HepG2 (cell line): ENCODE measurements around the gene CPOX. TPM values are rescaled to one million over a fixed set of nuclear protein-coding genes. Genes with fewer than 3 reads are reported as not detected.

ENCODE experiments used
- ATAC-seq: fragments of 200-7000 bp; cut with Tn5 transposase; 3 replicates; pipeline ENCODE4 v1.9.1; 2020; ENCODE audit warnings: mild to moderate bottlenecking, moderate library complexity
- BruUV-seq: library from RNA; stranded (reverse); fragments of 400-500 nt; replicated peaks from 2 replicates; lab custom pipeline; 2021; lab: Mats Ljungman, UMichigan
- CTCF ChIA-PET: fragments of 300-600 bp; formaldehyde crosslinking; extraction: SDS; loops from one replicate; lab custom pipeline; 2021; ENCODE audit warnings: low total read pairs, inconsistent platforms, low intra/inter-chr PET ratio; lab: Yijun Ruan, JAX
- POLR2A ChIA-PET: fragments of 350-600 bp; sonication (Branson Sonifier 250); formaldehyde crosslinking; loops from one replicate; lab custom pipeline; 2020; ENCODE audit warnings: antibody characterized with exemption, inconsistent platforms; lab: Yijun Ruan, JAX
- DNase-seq: peaks from one replicate; pipeline ENCODE4 v3.0.0-alpha.2; 2015; ENCODE audit warnings: low spot score
- FAIRE-seq: peaks from 3 replicates; lab custom pipeline; 2011; peaks lifted over from hg19 to GRCh38; lab: Jason Lieb, UNC
- H2AFZ ChIP-seq: one replicate; pipeline ENCODE4 v1.6.1; 2011; ENCODE audit warnings: low read length, inconsistent platforms
- H3K27ac ChIP-seq: fragments of 300-600 bp; 3 replicates; pipeline ENCODE4 v1.8.0; 2011; ENCODE audit warnings: mixed run types, mild to moderate bottlenecking, mixed read lengths, low read length, inconsistent platforms; ENCODE audit not compliant: insufficient read depth; ENCODE audit errors: extremely low read length
- H3K27me3 ChIP-seq, 2 experiments: fragments of 200-600 bp in 1 of 2; 2 replicates in 1 of 2; 3 replicates in 1 of 2; pipeline versions ENCODE4 v1.6.0 to v1.8.0; 2011; ENCODE audit warnings: low read length in 2 of 2, mild to moderate bottlenecking in 2 of 2, moderate library complexity in 2 of 2, inconsistent platforms in 1 of 2; ENCODE audit not compliant: insufficient read depth in 2 of 2, control insufficient read depth in 1 of 2
- H3K36me3 ChIP-seq, 2 experiments: fragments of 200-600 bp in 1 of 2; replicated peaks in 1 of 2; 2 replicates in 1 of 2; 3 replicates in 1 of 2; pipeline versions ENCODE4 v1.5.1 to v1.8.0; 2011; ENCODE audit warnings: low read length in 2 of 2, inconsistent platforms in 1 of 2; ENCODE audit not compliant: insufficient read depth in 2 of 2, control insufficient read depth in 1 of 2
- H3K4me1 ChIP-seq: 2 replicates; pipeline ENCODE4 v1.5.1; 2012; ENCODE audit warnings: low read length, inconsistent platforms; ENCODE audit not compliant: insufficient read depth
- H3K4me2 ChIP-seq: 2 replicates; pipeline ENCODE4 v1.6.0; 2011; ENCODE audit warnings: low read depth, low read length, inconsistent platforms
- H3K4me3 ChIP-seq, 3 experiments: fragments of 200-600 bp in 1 of 3; sonication (generic), shearing (Covaris generic) in 1 of 3; replicated peaks in 1 of 3; 2 replicates each; pipeline ENCODE4 v1.5.1; 2011 to 2016; ENCODE audit warnings: low read length in 3 of 3, inconsistent platforms in 2 of 3, low read depth in 2 of 3, mild to moderate bottlenecking in 2 of 3, control low read depth in 1 of 3, mixed read lengths in 1 of 3; ENCODE audit not compliant: insufficient read depth in 1 of 3
- H3K79me2 ChIP-seq: one replicate; pipeline ENCODE4 v1.6.1; 2011; ENCODE audit warnings: low read length, inconsistent platforms; ENCODE audit not compliant: insufficient read depth
- H3K9ac ChIP-seq: 2 replicates; pipeline ENCODE4 v1.6.0; 2011; ENCODE audit warnings: mild to moderate bottlenecking, low read depth, low read length, inconsistent platforms; ENCODE audit not compliant: insufficient read depth
- H3K9me3 ChIP-seq: 2 replicates; pipeline ENCODE4 v1.5.1; 2012; ENCODE audit warnings: mild to moderate bottlenecking, low read length
- H4K20me1 ChIP-seq: 2 replicates; pipeline ENCODE4 v1.6.0; 2011; ENCODE audit warnings: inconsistent platforms, mild to moderate bottlenecking, low read length, moderate library complexity; ENCODE audit not compliant: insufficient read depth
- ARNT2 ChIP-seq: sonication (generic); formaldehyde crosslinking; IDR thresholded peaks from 2 replicates; pipeline ENCODE4 v1.8.0; 2022; ENCODE audit warnings: mild to moderate bottlenecking, low read depth, missing genetic modification reagents, moderate library complexity
- ARNTL ChIP-seq: sonication (generic); formaldehyde crosslinking; IDR thresholded peaks from 2 replicates; pipeline ENCODE4 v1.4.0; 2020; ENCODE audit warnings: mild to moderate bottlenecking, missing genetic modification reagents
- CHCHD3 ChIP-seq: sonication (generic); formaldehyde crosslinking; IDR thresholded peaks from 2 replicates; pipeline ENCODE4 v1.8.0; 2022; ENCODE audit warnings: mild to moderate bottlenecking, missing genetic modification reagents, moderate library complexity
- DNMT1 ChIP-seq: sonication (generic); formaldehyde crosslinking; IDR thresholded peaks from 2 replicates; pipeline ENCODE4 v1.5.1; 2020; ENCODE audit warnings: mild to moderate bottlenecking, missing genetic modification reagents
- ETV6 ChIP-seq: sonication (generic); formaldehyde crosslinking; conservative IDR thresholded peaks from 2 replicates; pipeline ENCODE4 v1.4.0; 2020; ENCODE audit warnings: missing genetic modification reagents
- FOXO4 ChIP-seq: sonication (generic); formaldehyde crosslinking; conservative IDR thresholded peaks from 2 replicates; pipeline ENCODE4 v1.8.1; 2023; ENCODE audit warnings: missing genetic modification reagents
- GATA4 ChIP-seq: sonication (generic); IDR thresholded peaks from 2 replicates; pipeline ENCODE4 v1.6.1; 2016; ENCODE audit warnings: antibody characterized with exemption, low read depth, borderline replicate concordance
- NFE2L1 ChIP-seq: sonication (generic); formaldehyde crosslinking; IDR thresholded peaks from 2 replicates; pipeline ENCODE4 v1.4.0; 2020; ENCODE audit warnings: missing genetic modification reagents, mild to moderate bottlenecking, borderline replicate concordance
- PHF5A ChIP-seq: IDR thresholded peaks from one replicate; pipeline ENCODE4 v1.6.1; 2018; ENCODE audit warnings: low read depth, missing genetic modification reagents; ENCODE audit not compliant: unreplicated experiment
- SMARCC2 ChIP-seq: fragments of 450-650 bp; IDR thresholded peaks from 2 replicates; pipeline ENCODE4 v1.6.1; 2017; ENCODE audit warnings: antibody characterized with exemption, mild to moderate bottlenecking
- SOX13 ChIP-seq, 3 experiments: fragments of 450-650 bp in 1 of 3; sonication (generic) in 1 of 3; formaldehyde crosslinking in 1 of 3; IDR thresholded peaks in 2 of 3; conservative IDR thresholded peaks in 1 of 3; 2 replicates each; pipeline versions ENCODE4 v1.5.0 to v1.6.1; 2016 to 2020; ENCODE audit warnings: antibody characterized with exemption in 1 of 3, mild to moderate bottlenecking in 1 of 3, missing compliant biosample characterization in 1 of 3, missing genetic modification reagents in 1 of 3, moderate library complexity in 1 of 3
- SP140L ChIP-seq: sonication (generic); formaldehyde crosslinking; IDR thresholded peaks from 2 replicates; pipeline ENCODE4 v1.4.0; 2020; ENCODE audit warnings: missing genetic modification reagents, borderline replicate concordance
- ZBTB14 ChIP-seq: sonication (generic); formaldehyde crosslinking; IDR thresholded peaks from 2 replicates; pipeline ENCODE4 v1.4.0; 2020; ENCODE audit warnings: missing genetic modification reagents
- ZNF232 ChIP-seq: sonication (generic); formaldehyde crosslinking; IDR thresholded peaks from 2 replicates; pipeline ENCODE4 v1.4.0; 2020; ENCODE audit warnings: missing genetic modification reagents, borderline replicate concordance
- ZUFSP ChIP-seq: sonication (generic); formaldehyde crosslinking; IDR thresholded peaks from 2 replicates; pipeline ENCODE4 v1.9.0; 2021; ENCODE audit warnings: missing genetic modification reagents, mild to moderate bottlenecking, borderline replicate concordance
- WGBS: methylation state at CpG from one replicate; pipeline ENCODE4 v1.1.6; 2017; ENCODE audit warnings: low lambda C conversion rate; 5-methylcytosine and 5-hydroxymethylcytosine counted together
- in situ Hi-C: cut with HindIII; loops from 2 replicates; pipeline ENCODE4 v1.10.0; 2017; ENCODE audit warnings: low pct_unique_long_range_greater_than_20kb; ENCODE audit not compliant: extremely low pct_ligation_motif_present
- intact Hi-C: fragments of 100-400 bp; cut with micrococcal nuclease; formaldehyde crosslinking; loops from one replicate; pipeline ENCODE4 v1.10.0; 2022; ENCODE audit not compliant: unreplicated experiment
- polyA plus RNA-seq, 8 experiments: library from polyadenylated mRNA; depleted of rRNA in 3 of 8; stranded (reverse) in 7 of 8; unstranded in 1 of 8; fragments of >200 nt; fragmentation: Illumina TruSeq in 4 of 8; extraction: Trizol in 4 of 8; gene quantifications; 2 replicates each; pipeline versions ENCODE4 v1.2.1 to v1.2.3, GENCODE V29; 2011 to 2016; ENCODE audit warnings: low read depth in 4 of 8, missing spikeins in 1 of 8, mixed read lengths in 1 of 8; ENCODE audit not compliant: insufficient read depth in 1 of 8
- total RNA-seq, 5 experiments: library from RNA; depleted of rRNA; stranded (reverse); fragments of >200 nt; fragmentation: Illumina TruSeq; extraction: Trizol; gene quantifications; 2 replicates each; pipeline ENCODE4 v1.2.3, GENCODE V29; 2016; ENCODE audit warnings: low read depth in 1 of 5

The CPOX gene
- total and polyA plus RNA-seq, 2 of the 13 experiments (the other 11 are each of a cell fraction or from before 2014, with no cell fraction given): 34.2 to 37.2 TPM

GRCh38 chr3:98623572-98624280 lies 30.3 kb upstream of the CPOX start:
- BruUV-seq: no TSS peak

More at GRCh38 chr3:98623572-98624280, 30.3 kb upstream of the CPOX start:
- no peak for FAIRE-seq
- no peak overlapping the region for H3K27ac ChIP-seq
- no peak overlapping the region for H3K4me2 ChIP-seq
- in situ Hi-C loops: no loop called here
- 0% methylated on average over 3 of the region's 3 CpGs for WGBS
- CTCF ChIA-PET: no interaction called here
- H3K9ac ChIP-seq: no peak overlapping the region
- no peaks in the 10 kb centered on the region for H4K20me1 ChIP-seq
- no peaks in the 10 kb centered on the region for H3K4me1 ChIP-seq
- TF ChIP-seq SP140L (CRISPR knock-in tag): no peak
- no peak for TF ChIP-seq ZNF232 (CRISPR knock-in tag)
- TF ChIP-seq GATA4: no peak
- no peak for TF ChIP-seq ZBTB14 (CRISPR knock-in tag)
- no peak for TF ChIP-seq SOX13 (IDR thresholded peaks at IDR 0.05)
- no peak for TF ChIP-seq SOX13 (CRISPR knock-in tag; conservative IDR thresholded peaks at IDR 0.05 in 1 of 2, IDR thresholded peaks at IDR 0.05 in 1 of 2)
- no peak for TF ChIP-seq ETV6 (CRISPR knock-in tag)
- TF ChIP-seq PHF5A (CRISPR knock-in tag): no peak
- TF ChIP-seq ZUFSP (CRISPR knock-in tag): no peak
- no peak for TF ChIP-seq DNMT1 (CRISPR knock-in tag)
- no peak for TF ChIP-seq ARNT2 (CRISPR knock-in tag)
- TF ChIP-seq FOXO4 (CRISPR knock-in tag): no peak
- no peak for TF ChIP-seq NFE2L1 (CRISPR knock-in tag)
- TF ChIP-seq SMARCC2: no peak
- TF ChIP-seq ARNTL (CRISPR knock-in tag): no peak
- no peak for TF ChIP-seq CHCHD3
- TF ChIP-seq, all 625 proteins: peak for 0
- Histone ChIP-seq H3K27me3 (peaks cover 0 to under 1% of the 10 kb centered on the region in 2 experiments; a peak in 1 of 5 replicates), H3K36me3 (no peaks in the 10 kb centered on the region), H3K4me3 (no peak overlapping the region), H3K79me2 (no peaks in the 10 kb centered on the region), H3K9me3 (no peaks in the 10 kb centered on the region), H2AFZ (no peak overlapping the region)
- DNase-seq (no peak), ATAC-seq (no peak)
- intact Hi-C loops: no loop called here
- POLR2A ChIA-PET: no interaction called here
